ENCODE data around the gene PEX11A.
A peak's percentile ranks its signal among the peaks of the same experiment; 100 is the strongest.

The PEX11A gene

GRCh38 chr15:89681146-89681545 lies 9.4 kb downstream of the PEX11A start:
- no peak overlapping the region for H3K4me3 ChIP-seq (ENCODE audit: low read depth, low read length)
- DNase-seq (ENCODE audit: low read depth, low spot score) = no peak
- CTCF ChIA-PET = interaction anchor here (1.0 kb wide), 1 partner anchor 26 kb away, joined by 3 read pairs; the partner anchor contains the start of gene KIF7
- no peak for TF ChIP-seq CTCF (IDR thresholded peaks at IDR 0.05; ENCODE audit: insufficient read depth, low read length, missing control alignments)
- POLR2A ChIA-PET = no interaction called here

- ChIA-PET POLR2A (no interaction called here), CTCF (interaction anchor here (1.0 kb wide), 1 partner anchor 26 kb away, joined by 3 read pairs; the partner anchor contains the start of gene KIF7)
- DNase-seq (ENCODE audit: low read depth, low spot score) = peak; percentile 26
- H3K4me3 ChIP-seq (ENCODE audit: low read depth, low read length) = no peak overlapping the region
- TF ChIP-seq CTCF (IDR thresholded peaks at IDR 0.05; ENCODE audit: insufficient read depth, low read length, missing control alignments) = no peak
Observed at GRCh38 chr15:89680282-89680873, 10.2 kb downstream of the PEX11A start.

GRCh38 chr15:89679212-89679611 lies 11.3 kb downstream of the PEX11A start, which contains the start of gene PLIN1:
PLIN1 (minus strand) TSS chr15:89679367; CDS start chr15:89677489, 1,878 bp downstream.
- ChIA-PET CTCF (interaction anchor here (1.9 kb wide), 1 partner anchor 14 kb away, joined by 5 read pairs; no protein-coding TSS in a partner anchor), POLR2A (no interaction called here)
- H3K4me3 ChIP-seq (ENCODE audit: low read depth, low read length) = no peak within 1 kb of the TSS
- no peak for TF ChIP-seq CTCF (IDR thresholded peaks at IDR 0.05; ENCODE audit: insufficient read depth, low read length, missing control alignments)
- DNase-seq (ENCODE audit: low read depth, low spot score) = no peak

GRCh38 chr15:89677381-89677780 lies 13.2 kb downstream of the PEX11A start:
- CTCF ChIA-PET = interaction anchor here (1.9 kb wide), 1 partner anchor 16 kb away, joined by 5 read pairs; no protein-coding TSS in a partner anchor
- no peak overlapping the region for H3K4me3 ChIP-seq (ENCODE audit: low read depth, low read length)
- no peak for TF ChIP-seq CTCF (IDR thresholded peaks at IDR 0.05; ENCODE audit: insufficient read depth, low read length, missing control alignments)
- POLR2A ChIA-PET = no interaction called here
- DNase-seq (ENCODE audit: low read depth, low spot score) = no peak

GRCh38 chr15:89675606-89676005 lies 14.9 kb downstream of the PEX11A start:
- no peak overlapping the region for H3K4me3 ChIP-seq (ENCODE audit: low read depth, low read length)
- no peak for TF ChIP-seq CTCF (IDR thresholded peaks at IDR 0.05; ENCODE audit: insufficient read depth, low read length, missing control alignments)
- POLR2A ChIA-PET = no interaction called here
- DNase-seq (ENCODE audit: low read depth, low spot score) = no peak
- CTCF ChIA-PET = interaction anchor here (0.8 to 4.3 kb wide), 3 partner anchors 11 to 28 kb away, joined by 3 to 20 read pairs (median 4); no protein-coding TSS in a partner anchor

GRCh38 chr15:89674526-89674925 lies 16.0 kb downstream of the PEX11A start:
- no peak for TF ChIP-seq CTCF (IDR thresholded peaks at IDR 0.05; ENCODE audit: insufficient read depth, low read length, missing control alignments)
- no peak overlapping the region for H3K4me3 ChIP-seq (ENCODE audit: low read depth, low read length)
- ChIA-PET POLR2A (no interaction called here), CTCF (interaction anchor here (1.1 to 4.3 kb wide), 4 partner anchors 12 to 29 kb away, joined by 5 to 20 read pairs (median 6); no protein-coding TSS in a partner anchor)
- no peak for DNase-seq (ENCODE audit: low read depth, low spot score)
